ENCODE results near the gene XKRX.

- TF ChIP-seq POLR2AphosphoS5 (IDR thresholded peaks at IDR 0.05; ENCODE audit: borderline replicate concordance, low read depth, low read length) = no peak
- TF ChIP-seq EZH2 (IDR thresholded peaks at IDR 0.05) = no peak
These were observed 17.0 kb downstream of the XKRX start for GRCh38 chrX:100911731-100912130.

Data from SK-N-MC (cell line).